HUES48 (cell line): ENCODE results near the gene EML6.
A peak's percentile ranks its signal among the peaks of the same experiment; 100 is the strongest.

Experiments used
- H3K27ac ChIP-seq: one replicate; pipeline ENCODE4 v1.7.0; 2013; ENCODE audit warnings: low read depth, low read length, inconsistent platforms
- H3K27me3 ChIP-seq: 2 replicates; pipeline ENCODE4 v1.6.1; 2013; ENCODE audit warnings: mild to moderate bottlenecking, low read length; ENCODE audit not compliant: control insufficient read depth, insufficient read depth
- H3K36me3 ChIP-seq: 2 replicates; pipeline ENCODE4 v1.6.1; 2013; ENCODE audit warnings: low read length; ENCODE audit not compliant: control insufficient read depth, insufficient read depth
- H3K4me1 ChIP-seq: 2 replicates; pipeline ENCODE4 v1.6.1; 2013; ENCODE audit warnings: mild to moderate bottlenecking, low read length; ENCODE audit not compliant: control insufficient read depth, insufficient read depth
- H3K4me3 ChIP-seq: 2 replicates; pipeline ENCODE4 v1.5.1; 2013; ENCODE audit warnings: mild to moderate bottlenecking, low read depth, low read length
- H3K9ac ChIP-seq: 2 replicates; pipeline ENCODE4 v1.6.1; 2013; ENCODE audit warnings: mild to moderate bottlenecking, low read depth, low read length, moderate library complexity
- H3K9me3 ChIP-seq: 2 replicates; pipeline ENCODE4 v1.6.1; 2013; ENCODE audit warnings: low read length; ENCODE audit not compliant: control insufficient read depth, insufficient read depth

The EML6 gene

DNA sequence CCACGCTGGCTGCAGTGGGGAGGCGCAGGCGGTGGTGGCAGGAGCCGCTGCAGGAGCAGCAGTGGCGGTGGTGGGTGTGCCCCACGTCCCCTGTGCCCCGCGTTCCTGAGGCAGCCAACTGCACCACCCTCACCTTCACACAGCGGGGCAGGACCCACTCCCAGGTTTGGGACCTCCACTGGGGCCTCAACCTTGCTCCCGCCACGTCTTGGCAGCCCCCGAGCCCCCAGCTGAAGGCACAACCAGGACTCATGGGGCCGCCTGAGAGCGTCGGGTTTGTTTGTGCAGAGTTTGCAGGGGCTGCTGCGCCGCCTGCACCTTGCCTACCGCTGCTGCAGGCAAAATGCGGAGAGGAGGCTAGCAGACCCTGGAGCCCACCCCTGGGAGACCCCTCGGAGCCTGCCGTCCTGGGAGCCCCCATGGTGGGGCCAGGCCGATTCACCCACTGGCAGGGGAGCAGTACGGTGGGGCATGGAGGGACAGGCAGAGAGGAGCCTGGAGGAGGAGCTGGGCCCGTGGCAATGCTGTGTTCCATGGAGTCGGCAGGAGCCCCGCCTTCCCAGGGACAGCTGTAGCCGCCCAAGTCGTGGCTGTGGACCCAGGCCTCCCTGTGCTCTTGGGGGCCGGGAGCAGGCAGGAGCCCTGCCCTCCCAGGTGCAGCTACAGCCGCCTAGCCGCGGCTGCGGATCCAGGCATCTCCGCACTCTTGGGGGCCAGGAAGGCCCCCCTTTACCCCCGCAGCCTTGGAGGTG, 14.7 kb upstream of the EML6 start:
- H3K9me3 ChIP-seq = no peaks in the 10 kb centered on the region
- H3K27ac ChIP-seq = no peak overlapping the region
- peak overlapping the region; percentile 49 for H3K4me3 ChIP-seq
- H3K36me3 ChIP-seq = no peaks in the 10 kb centered on the region
- H3K4me1 ChIP-seq = no peaks in the 10 kb centered on the region
- no peak overlapping the region for H3K9ac ChIP-seq
- H3K27me3 ChIP-seq = no peaks in the 10 kb centered on the region

DNA sequence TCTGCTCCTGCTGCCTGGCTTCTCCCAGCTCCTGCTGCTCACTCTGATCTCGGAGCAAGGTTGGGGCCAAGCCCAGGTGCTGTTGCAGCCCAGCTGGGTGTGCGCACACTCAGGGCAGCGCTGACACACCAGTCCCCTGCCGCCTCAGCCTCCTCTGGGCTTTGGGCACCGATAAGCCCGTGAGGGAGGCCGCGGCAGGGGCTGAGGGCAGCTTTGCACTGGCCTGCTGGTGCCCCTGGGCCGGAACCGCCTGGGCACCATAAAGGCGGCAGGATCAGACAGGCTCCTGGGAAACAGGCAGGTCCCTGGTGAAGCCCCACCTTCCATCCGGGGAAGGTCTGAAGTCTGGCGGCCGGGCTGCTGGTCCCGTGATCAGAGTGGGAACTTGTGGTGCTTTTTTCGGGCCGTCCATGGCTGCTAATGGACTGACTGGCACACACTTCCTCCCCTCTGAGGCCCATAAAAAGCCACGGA, 14.1 kb upstream of the EML6 start:
- no peaks in the 10 kb centered on the region for H3K36me3 ChIP-seq
- H3K27ac ChIP-seq = no peak overlapping the region
- H3K4me1 ChIP-seq = no peaks in the 10 kb centered on the region
- H3K4me3 ChIP-seq = peak overlapping the region; percentile 49; the same call in 1 of the 2 replicates
- H3K27me3 ChIP-seq = no peaks in the 10 kb centered on the region
- H3K9ac ChIP-seq = no peak overlapping the region
- H3K9me3 ChIP-seq = no peaks in the 10 kb centered on the region

DNA sequence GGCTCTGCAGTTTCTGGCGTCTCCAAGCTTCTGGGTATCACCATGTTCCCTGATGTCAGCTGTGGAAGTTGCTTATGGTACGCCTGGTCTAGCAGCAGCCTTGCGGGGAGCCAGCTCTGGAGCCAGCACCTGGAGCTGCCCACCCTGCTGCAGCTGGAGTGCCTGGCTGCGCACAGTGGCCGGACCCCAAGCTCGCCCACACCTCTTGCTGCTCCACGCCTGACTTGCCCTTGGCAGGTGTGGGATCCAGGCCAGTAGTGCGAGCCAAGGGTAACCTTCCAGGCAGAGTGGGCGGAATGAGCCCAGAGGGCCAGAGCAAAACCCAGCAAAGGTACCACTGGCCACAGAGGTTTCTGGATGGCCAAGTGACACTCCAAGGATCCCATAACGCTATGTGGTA, 13.2 kb upstream of the EML6 start:
- Histone ChIP-seq H3K36me3 (no peaks in the 10 kb centered on the region), H3K9ac (no peak overlapping the region), H3K27ac (no peak overlapping the region), H3K4me3 (no peak overlapping the region), H3K4me1 (no peaks in the 10 kb centered on the region), H3K9me3 (no peaks in the 10 kb centered on the region), H3K27me3 (no peaks in the 10 kb centered on the region)

DNA sequence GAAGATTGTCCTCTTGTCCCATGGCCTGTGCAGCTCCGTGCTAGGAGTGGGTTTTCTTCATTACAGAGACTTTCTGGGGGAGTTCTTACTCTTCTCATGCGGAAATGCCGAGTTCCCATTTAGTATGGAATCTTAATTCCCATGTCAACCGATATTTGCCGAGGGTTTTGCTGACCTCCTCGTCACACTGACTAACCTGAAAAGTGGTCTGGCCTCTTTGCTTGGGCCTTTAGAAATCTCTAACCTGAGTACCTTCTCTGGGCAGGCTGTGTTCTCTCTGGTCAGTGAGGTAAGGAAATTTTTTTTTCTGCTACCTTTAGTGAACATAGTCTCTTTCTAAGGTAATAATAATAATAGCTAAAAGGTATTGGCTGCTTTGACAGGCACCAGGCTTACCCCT, 10.9 kb upstream of the EML6 start:
- H3K9me3 ChIP-seq = no peaks in the 10 kb centered on the region
- H3K27ac ChIP-seq = no peak overlapping the region
- no peaks in the 10 kb centered on the region; the same call in none of the 2 replicates for H3K27me3 ChIP-seq
- H3K4me3 ChIP-seq = no peak overlapping the region
- H3K36me3 ChIP-seq = no peaks in the 10 kb centered on the region
- H3K4me1 ChIP-seq = no peaks in the 10 kb centered on the region
- no peak overlapping the region for H3K9ac ChIP-seq

DNA sequence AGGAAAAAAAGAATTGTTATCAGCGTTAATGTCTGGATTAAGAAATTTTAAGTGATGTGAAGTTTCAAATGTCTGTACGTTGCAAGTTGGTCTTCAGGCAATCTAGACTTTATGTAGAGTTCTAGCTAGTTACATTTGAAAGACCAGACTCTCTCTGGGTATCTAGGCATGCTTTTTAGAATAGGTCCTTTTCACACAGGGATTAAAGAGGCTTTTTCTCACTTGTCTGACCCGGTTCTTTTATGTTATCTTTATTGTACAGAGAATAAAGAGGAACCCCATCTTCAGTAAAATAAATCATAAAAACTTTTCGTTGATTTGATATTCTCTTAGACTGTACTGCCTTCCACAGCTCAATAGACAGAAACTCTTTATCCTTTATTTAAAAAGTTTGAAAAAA, 8.5 kb upstream of the EML6 start:
- Histone ChIP-seq H3K36me3 (no peaks in the 10 kb centered on the region), H3K27me3 (no peaks in the 10 kb centered on the region; the same call in none of the 2 replicates), H3K9me3 (no peaks in the 10 kb centered on the region)

DNA sequence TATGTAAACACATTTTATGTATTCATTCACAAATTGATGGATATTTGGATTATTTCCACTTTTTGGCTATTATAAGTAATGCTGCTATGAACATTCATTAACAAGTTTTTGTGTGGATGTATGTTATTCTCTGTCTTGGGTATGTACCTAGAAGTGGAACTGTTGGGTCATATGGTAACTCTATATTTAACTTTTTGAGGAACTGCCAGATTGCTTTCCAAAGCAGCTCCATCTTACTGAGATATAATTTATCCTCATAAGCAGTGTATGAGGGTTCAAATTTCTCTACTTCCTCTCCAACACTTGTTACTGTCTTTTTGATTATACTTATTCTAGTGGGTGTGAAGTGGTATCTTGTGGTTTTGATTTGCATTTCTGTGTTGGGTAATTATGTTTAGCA, 7.1 kb upstream of the EML6 start:
- H3K9ac ChIP-seq = no peak overlapping the region
- H3K9me3 ChIP-seq = no peaks in the 10 kb centered on the region
- no peaks in the 10 kb centered on the region for H3K36me3 ChIP-seq
- H3K4me3 ChIP-seq = no peak overlapping the region
- H3K4me1 ChIP-seq = no peaks in the 10 kb centered on the region
- H3K27ac ChIP-seq = no peak overlapping the region
- no peaks in the 10 kb centered on the region; the same call in none of the 2 replicates for H3K27me3 ChIP-seq

More for the DNA sequence above, 8.5 kb upstream of the EML6 start:
- no peak overlapping the region for H3K9ac ChIP-seq
- H3K27ac ChIP-seq = no peak overlapping the region
- H3K4me1 ChIP-seq = no peaks in the 10 kb centered on the region
- no peak overlapping the region for H3K4me3 ChIP-seq

DNA sequence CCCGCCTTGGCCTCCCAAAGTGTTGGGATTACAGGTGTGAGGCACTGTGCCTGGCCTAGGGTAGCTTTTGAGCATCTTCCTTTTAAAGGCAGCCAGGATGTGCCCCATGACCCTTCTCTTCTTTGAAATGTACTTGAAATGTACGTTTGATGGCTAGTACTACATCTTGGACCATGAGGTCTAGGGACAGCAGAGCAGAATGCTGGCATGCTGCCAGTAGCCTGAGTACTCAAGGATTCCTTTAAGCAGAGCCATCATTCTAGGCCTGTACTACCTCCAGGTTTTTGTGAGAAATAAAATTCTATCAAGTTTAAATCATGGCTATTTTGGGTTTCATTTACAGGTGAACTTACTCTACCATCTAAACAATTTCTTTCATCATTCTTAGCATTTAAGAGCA, 2.9 kb upstream of the EML6 start:
- Histone ChIP-seq H3K4me1 (0 out of 2 replicates have a peak, but pooled peaks cover 6% of the 10 kb centered on the region), H3K36me3 (no peaks in the 10 kb centered on the region), H3K9ac (no peak overlapping the region), H3K27me3 (peaks cover 21% of the 10 kb centered on the region), H3K27ac (no peak overlapping the region), H3K9me3 (no peaks in the 10 kb centered on the region), H3K4me3 (no peak overlapping the region)

DNA sequence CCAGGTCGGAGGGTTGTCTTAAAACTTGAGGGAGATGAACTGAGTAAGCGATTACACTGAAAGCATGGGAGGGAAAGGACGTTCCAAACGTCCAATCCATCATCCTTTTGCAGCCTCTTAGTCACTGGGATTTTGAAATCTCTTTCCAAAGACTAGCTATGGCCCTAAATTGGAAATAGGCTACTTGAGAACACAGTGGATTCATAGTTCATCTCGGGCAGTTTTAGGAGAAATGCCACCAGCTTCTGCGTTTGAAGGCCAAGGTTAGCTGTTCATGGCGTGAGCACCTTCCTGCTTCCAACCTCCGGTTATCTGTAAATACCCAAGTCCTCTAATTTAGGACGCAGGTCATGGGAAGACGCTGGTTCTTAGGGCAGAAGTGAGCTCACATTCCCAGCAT, 821 bp upstream of the EML6 start:
- peak overlapping the region; percentile 97 for H3K4me3 ChIP-seq
- H3K27ac ChIP-seq = no peak overlapping the region
- H3K36me3 ChIP-seq = no peaks in the 10 kb centered on the region
- 0 out of 2 replicates have a peak, but pooled peaks cover 6% of the 10 kb centered on the region for H3K4me1 ChIP-seq
- peaks cover 40% of the 10 kb centered on the region for H3K27me3 ChIP-seq
- H3K9me3 ChIP-seq = no peaks in the 10 kb centered on the region
- peak overlapping the region; percentile 84 for H3K9ac ChIP-seq

DNA sequence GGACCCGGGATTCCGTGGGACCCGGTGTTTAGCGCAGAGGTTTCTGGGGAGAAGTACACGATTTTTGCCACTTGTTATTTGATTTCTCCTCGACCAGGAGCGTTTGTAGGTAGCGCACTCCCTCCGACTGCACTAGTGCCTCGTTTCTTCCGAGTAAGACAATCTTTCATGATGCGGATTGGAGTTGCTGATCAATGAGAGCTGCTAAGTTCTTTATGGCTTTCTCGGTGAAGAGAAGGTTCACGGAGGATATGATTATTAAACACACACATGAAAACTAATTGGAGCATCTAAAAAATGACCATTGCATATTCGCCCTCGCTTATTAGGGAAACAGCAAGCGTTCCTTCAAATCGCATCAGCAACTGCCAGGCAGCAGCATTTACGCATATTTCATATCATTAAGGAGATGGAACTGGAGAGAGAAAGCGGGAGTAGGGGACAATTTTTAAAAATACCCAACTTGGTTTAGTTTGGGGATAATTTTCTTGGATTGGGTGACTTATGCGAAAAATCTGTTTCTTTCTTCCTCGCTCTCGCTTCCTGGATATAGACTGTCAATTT, 616 bp downstream of the EML6 start:
- H3K27ac ChIP-seq = no peak overlapping the region

DNA sequence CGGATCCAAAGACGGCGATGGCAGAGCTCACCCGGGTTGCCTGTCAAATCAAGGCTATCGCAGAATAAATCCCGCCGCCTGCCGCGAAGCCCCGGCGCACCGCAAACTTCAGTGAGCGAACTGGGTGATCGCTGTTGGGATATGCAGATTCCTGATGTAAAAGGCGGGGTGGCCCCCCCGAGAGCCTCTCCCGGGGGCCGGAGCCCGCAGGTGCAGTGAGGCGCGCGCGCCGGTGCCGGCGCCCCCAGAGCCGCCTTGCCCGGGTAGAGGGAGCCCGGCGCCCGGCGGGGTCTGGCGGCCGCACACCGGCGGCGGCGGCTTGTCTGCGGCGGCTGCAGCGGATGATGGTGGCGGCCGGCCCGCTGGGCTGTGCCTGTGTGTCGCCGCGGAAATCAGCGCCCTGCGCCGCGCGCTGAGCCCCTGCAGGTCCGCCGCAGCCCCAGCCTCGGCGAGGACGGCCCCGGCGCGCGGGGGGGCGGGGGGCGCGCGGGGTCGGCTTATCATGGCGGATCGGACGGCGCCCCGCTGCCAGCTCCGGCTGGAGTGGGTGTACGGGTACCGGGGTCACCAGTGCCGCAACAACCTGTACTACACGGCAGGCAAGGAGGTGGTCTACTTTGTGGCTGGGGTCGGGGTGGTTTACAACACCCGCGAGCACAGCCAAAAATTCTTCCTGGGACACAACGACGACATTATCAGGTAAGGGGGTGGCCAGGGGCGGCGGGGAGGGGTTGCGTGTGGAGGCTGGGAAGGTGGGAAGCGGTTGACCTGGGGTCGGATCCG, 1.3 kb downstream of the EML6 start:
- H3K27me3 ChIP-seq = peaks cover 40% of the 10 kb centered on the region
- peak overlapping the region; percentile 97 for H3K4me3 ChIP-seq
- no peaks in the 10 kb centered on the region for H3K36me3 ChIP-seq
- H3K27ac ChIP-seq = no peak overlapping the region
- 0 out of 2 replicates have a peak, but pooled peaks cover 6% of the 10 kb centered on the region for H3K4me1 ChIP-seq
- no peaks in the 10 kb centered on the region for H3K9me3 ChIP-seq
- no peak overlapping the region for H3K9ac ChIP-seq

More for the DNA sequence above, 616 bp downstream of the EML6 start:
- no peaks in the 10 kb centered on the region for H3K9me3 ChIP-seq
- peaks cover 40% of the 10 kb centered on the region for H3K27me3 ChIP-seq
- peak overlapping the region; percentile 97 for H3K4me3 ChIP-seq
- no peaks in the 10 kb centered on the region for H3K36me3 ChIP-seq
- H3K4me1 ChIP-seq = 0 out of 2 replicates have a peak, but pooled peaks cover 6% of the 10 kb centered on the region
- 0 out of 2 replicates have a peak overlapping the region, but pooled peaks have one; percentile 19 for H3K9ac ChIP-seq
